ENCODE data around the gene MORN2. TPM values are rescaled to one million over a fixed set of nuclear protein-coding genes. Genes with fewer than 3 reads are reported as not detected.

MORN2 gene
- total RNA-seq, 2 donors from 2014 or later = 9.2 to 11.5 TPM

- Histone ChIP-seq H3K9me3 (no peaks in the 10 kb centered on the region), H3K27ac (no peak overlapping the region), H3K36me3 (no peaks in the 10 kb centered on the region), H3K9ac (ENCODE audit: low read depth in 2 of 2, low read length in 2 of 2) (no peak overlapping the region), H3K4me3 (no peak overlapping the region), H3K27me3 (no peaks in the 10 kb centered on the region), H3K4me1 (no peaks in the 10 kb centered on the region)
- intact Hi-C loops (cut with DNase I) = no loop called here
- no peak for DNase-seq
- TF ChIP-seq CTCF (IDR thresholded peaks at IDR 0.05) = no peak
Measured at GRCh38 chr2:38907242-38907641, 31.5 kb downstream of the MORN2 start.

GRCh38 chr2:38907743-38908562, 32.2 kb downstream of the MORN2 start:
- DNase-seq = no peak
- Histone ChIP-seq H3K4me3 (no peak overlapping the region), H3K9ac (ENCODE audit: low read depth in 2 of 2, low read length in 2 of 2) (no peak overlapping the region), H3K36me3 (no peaks in the 10 kb centered on the region), H3K4me1 (no peaks in the 10 kb centered on the region), H3K27me3 (no peaks in the 10 kb centered on the region), H3K27ac (no peak overlapping the region), H3K9me3 (no peaks in the 10 kb centered on the region)
- TF ChIP-seq CTCF (IDR thresholded peaks at IDR 0.05) = no peak
- intact Hi-C loops (cut with DNase I) = no loop called here

DNA sequence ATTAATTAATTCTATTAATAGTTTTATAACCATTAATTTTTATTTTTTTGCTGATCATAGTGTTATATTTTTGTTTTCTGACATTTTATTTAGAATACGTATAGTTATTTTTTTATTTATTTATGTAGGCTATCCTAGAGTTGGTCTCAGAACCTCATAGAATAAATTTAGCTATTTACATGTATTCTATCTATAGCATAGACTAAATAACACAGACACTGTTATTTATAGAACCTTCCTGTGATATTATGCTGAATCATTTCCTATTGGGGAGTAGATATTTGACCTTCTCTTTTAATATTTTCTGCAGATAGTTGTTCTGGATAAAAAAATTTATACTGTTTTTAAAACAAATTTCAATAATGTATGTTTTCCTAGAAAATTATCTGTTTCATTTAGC, 34.1 kb downstream of the MORN2 start:
- H3K9ac ChIP-seq (ENCODE audit: low read depth in 2 of 2, low read length in 2 of 2) = no peak overlapping the region
- H3K36me3 ChIP-seq = no peaks in the 10 kb centered on the region
- H3K4me3 ChIP-seq = no peak overlapping the region
- DNase-seq = no peak
- H3K4me1 ChIP-seq = no peaks in the 10 kb centered on the region
- no peaks in the 10 kb centered on the region for H3K9me3 ChIP-seq
- no peak for TF ChIP-seq CTCF (IDR thresholded peaks at IDR 0.05)
- no peak overlapping the region for H3K27ac ChIP-seq
- H3K27me3 ChIP-seq = no peaks in the 10 kb centered on the region
- intact Hi-C loops (cut with DNase I) = no loop called here

DNA sequence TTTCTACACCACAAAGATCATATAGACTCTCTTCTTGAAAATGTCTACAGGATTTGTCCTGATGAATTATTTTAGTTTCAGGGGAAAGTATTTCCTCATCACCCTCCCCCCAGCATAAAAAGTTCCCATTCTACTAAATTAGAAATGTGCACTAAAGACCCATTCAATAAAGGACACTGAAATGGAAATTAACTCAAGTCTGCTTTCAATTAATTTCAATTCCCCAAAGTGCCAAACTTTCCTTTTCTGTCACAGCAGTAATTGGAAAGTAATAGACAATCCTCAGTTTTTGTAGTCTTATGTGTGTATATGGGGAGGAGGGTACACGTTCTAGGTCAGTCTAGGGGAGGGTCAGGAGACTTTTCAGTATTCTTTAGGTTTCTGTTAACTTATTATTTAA, 35.4 kb downstream of the MORN2 start:
- Histone ChIP-seq H3K36me3 (no peaks in the 10 kb centered on the region), H3K4me3 (no peak overlapping the region), H3K9me3 (no peaks in the 10 kb centered on the region), H3K9ac (ENCODE audit: low read depth in 2 of 2, low read length in 2 of 2) (no peak overlapping the region), H3K4me1 (no peaks in the 10 kb centered on the region), H3K27ac (no peak overlapping the region), H3K27me3 (no peaks in the 10 kb centered on the region)
- intact Hi-C loops (cut with DNase I) = no loop called here
- no peak for TF ChIP-seq CTCF (IDR thresholded peaks at IDR 0.05)
- no peak for DNase-seq

DNA sequence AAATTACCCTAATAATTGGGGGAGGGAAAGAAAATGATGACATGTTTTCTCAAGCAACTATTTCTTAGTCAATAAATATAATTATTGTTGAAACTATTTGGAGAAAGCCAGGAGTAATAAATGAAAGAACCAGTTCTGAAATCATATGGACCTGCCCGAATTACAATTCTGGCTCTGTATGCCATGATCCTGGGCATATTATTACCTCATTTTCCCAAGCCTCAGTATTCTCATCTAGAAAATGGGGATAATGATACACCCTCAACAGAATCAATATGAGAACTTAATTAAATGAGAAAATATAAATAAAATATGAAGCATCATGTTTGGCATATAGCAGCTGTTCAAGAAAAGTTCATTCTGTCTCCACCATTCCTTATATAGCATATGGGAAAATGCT, 36.8 kb downstream of the MORN2 start:
- DNase-seq = no peak
- Histone ChIP-seq H3K27me3 (no peaks in the 10 kb centered on the region), H3K9ac (ENCODE audit: low read depth in 2 of 2, low read length in 2 of 2) (no peak overlapping the region), H3K36me3 (no peaks in the 10 kb centered on the region), H3K4me3 (no peak overlapping the region), H3K27ac (no peak overlapping the region), H3K4me1 (no peaks in the 10 kb centered on the region), H3K9me3 (no peaks in the 10 kb centered on the region)
- intact Hi-C loops (cut with DNase I) = no loop called here
- TF ChIP-seq CTCF (IDR thresholded peaks at IDR 0.05) = no peak
